D341Med (cell line): ENCODE data around the gene TFDP3.

Experiments used
- DNase-seq: peaks from one replicate; pipeline ENCODE4 v3.0.0; 2012; ENCODE audit warnings: low spot score

TFDP3 gene, protein sequence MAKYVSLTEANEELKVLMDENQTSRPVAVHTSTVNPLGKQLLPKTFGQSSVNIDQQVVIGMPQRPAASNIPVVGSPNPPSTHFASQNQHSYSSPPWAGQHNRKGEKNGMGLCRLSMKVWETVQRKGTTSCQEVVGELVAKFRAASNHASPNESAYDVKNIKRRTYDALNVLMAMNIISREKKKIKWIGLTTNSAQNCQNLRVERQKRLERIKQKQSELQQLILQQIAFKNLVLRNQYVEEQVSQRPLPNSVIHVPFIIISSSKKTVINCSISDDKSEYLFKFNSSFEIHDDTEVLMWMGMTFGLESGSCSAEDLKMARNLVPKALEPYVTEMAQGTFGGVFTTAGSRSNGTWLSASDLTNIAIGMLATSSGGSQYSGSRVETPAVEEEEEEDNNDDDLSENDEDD

DNA sequence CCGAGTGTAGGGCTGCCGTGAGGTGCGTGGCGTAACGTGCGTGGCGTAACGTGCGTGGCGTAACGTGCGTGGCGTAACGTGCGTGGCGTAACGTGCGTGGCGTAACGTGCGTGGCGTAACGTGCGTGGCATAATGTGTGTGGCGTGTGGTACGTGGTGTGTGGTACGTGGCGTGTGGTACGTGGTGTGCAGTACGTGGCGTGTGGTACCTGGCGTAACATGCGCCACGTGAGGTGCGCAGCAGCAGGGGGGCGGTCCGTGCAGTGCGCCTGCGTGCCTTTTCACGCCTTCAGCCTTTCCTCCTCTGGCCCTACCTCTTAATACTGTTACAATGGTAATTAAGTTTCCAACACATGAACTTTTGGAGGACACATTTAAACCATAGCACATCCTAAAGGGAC is at the start of gene TFDP3:
TSS of gene TFDP3 (minus strand) at position 26 of the 400 bp plus-strand sequence. CDS start 95 bp downstream, outside the sequence.
- no peak for DNase-seq

DNA sequence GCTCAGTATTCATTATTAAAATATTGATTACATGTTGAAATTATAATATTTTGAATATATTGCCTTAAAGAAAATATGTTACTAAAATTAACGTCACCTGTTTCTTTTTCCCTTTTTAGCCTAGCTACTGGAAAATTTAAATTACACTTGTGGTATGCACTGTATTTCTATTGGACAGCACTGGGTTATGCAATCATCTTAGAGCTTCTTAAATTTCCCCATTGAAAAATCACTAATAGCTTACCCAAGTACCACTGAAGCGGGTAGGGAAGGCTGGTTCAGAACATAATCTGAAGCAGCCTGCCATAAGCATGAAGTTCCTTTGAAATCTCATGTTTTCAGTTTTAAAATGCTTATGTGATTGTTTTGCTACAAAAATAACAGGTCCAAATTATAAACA is 49.5 kb upstream of the TFDP3 start:
- DNase-seq = no peak

DNA sequence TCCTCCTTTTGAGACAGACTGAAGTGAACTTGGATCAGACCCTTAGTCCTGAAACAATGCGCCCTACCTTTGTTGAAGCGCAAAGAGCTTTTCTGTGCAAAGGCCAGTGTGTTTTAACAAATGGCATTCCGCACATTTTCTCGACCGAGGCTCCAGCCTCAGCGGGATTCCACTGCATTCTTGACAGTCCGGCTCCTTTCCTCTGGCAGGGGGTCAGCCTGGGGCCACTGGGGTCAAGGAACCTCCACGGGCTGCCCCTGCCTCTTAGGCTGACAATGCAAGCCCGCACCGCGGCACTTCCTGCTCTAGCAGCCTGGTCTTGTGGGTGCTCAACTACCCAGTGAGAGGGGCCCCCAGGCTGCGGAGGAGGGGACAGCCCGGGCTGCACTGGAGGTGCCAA is 47.2 kb upstream of the TFDP3 start:
- no peak for DNase-seq

DNA sequence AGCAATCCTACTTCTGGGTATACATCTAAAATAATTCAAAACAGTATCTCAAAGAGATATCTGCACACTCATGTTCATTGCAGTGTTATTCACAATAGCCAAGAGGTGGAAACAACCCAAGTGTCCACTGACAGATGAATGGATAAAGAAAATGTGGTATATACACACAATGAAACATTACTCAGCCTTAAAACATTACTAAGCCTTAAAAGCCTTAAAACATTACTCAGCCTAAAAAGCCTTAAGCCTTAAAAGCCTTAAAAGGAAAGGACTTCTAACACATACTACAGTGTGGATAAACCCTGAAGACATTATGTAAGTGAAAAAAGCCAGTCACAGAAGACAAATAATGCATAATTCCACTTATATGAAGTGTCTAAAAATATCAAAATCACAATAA is 40.3 kb upstream of the TFDP3 start:
- no peak for DNase-seq

DNA sequence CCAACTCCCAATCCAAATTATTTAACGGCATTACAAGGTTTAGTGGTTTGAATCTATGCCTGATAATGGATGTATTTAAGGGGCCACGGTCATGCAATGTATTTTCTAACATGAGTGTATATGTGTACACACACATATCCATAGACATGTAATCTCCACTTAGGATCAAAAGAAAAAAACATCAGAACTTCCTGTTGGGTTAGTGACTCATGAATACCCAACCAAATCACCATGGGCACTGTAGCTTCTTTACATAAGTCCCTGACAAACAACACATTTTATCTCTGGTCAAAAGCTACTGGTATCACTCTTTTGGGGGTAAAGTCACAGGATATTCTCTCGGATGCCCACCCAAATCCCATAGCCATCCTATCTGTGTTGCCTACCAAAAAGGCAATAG is 36.5 kb upstream of the TFDP3 start:
- no peak for DNase-seq

DNA sequence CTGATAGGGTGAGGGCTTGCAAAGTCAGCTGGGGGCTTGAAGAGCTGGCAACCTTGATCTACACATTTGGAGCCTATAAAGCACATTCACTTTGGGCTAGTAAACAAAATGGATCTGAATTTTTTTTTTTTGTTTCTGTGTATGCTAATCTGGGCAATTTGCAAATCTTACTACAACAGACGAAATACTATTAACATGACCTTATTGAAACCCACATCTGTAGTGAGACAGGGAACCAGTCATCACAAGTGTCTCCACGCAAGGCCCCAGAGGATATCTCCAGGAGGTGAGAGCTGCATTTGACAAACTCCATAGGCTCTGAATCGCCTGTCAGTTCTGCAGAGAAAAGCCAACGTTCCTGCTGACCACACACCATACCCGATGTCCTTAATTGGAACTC is 33.0 kb upstream of the TFDP3 start:
- DNase-seq = no peak

DNA sequence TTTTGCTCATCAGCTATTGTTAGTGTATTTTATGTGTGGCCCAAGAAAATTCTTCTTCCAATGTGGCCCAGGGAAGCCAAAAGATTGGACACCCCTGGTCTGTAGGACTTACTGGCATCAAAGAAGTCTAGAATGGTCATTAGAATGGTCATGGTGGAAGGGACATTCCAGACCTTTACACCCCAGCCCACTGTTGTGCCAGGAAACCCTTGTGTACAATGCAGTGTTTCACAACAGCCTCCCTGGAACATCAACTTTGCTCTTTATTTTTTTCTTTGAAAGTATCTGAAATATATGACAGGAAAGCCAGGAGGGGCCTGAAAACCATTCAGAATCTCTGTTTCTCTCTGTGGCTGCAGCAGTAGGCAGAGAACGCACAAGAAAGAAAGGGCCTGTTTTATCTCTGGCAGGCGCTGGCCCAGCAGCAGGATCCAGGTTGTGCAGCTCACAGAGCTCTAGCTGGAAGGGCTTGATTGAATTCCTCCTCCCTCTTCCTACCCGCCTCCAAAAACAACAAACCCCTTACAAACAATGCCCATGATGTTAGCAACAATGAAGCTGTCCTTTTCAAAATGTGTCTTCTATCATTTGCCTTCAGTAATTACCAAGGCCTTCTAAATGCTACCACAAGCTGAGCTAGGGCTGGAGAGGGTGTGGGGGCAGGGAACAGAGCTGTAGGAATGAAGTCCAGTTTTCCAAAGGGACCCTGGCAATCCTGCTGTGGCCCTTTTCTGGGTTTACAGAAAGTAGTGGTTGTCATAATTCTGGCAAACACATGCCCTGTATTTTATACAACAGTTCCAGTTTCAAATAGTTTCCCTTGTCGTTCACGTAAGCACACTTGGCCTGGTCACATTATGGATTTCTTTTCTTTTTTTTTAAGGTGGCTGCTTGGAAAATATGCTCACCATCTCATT is 32.3 kb upstream of the TFDP3 start:
- no peak for DNase-seq

DNA sequence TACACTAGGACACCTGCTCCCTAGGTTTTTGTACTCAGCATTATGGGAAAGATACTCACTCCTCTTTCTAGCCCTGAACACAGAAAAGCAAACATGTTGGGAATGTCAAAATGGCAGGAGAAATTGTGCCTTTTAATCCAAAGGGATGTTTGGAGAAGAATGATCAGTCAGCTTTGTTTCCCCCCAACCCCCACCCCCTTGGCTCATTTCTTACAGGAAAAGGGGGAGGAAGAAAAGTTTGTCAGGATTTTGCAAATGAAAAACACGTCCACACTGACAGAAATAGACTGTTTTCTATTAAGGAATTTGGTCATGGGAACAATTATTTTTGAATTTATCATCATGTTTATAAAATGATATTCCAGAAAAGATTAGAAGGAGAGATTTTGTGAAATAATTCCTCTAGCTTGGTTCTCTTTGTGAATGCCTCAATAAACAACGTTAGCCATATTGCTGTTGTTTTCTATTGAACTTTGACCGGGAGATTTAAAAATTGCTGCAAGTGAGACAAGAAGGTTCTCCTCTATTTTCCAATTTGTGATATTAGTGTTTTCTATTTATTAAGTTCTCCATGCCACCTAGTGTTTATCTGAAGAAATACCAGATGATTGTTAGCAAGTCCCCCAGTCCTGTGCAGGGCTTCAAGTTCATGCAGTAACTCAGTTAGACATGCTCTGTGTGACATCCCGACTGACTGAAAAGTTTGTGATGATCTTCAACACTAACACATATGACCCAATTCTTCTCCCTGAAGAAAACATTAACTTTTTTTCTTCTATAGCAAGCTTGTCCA is 31.3 kb upstream of the TFDP3 start:
- no peak for DNase-seq

DNA sequence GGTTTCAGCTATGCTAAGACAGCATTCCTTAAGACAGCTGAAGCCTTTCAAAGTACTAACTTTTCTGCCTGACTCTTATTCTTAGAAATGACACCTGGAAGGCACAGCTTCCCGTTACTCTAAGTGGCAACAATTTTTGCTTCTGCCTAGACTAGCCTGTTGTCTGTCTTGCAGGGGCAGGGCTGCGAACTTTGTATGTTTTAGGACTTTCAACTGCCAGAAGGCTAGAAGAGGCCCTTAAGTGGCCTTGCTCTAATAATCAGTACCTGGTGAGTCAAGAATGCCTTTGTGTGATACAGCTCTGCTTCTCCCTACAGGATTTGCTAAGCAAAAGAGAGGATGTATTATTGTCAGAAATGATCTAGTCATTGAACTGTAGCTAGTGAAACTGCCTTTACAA is 30.0 kb upstream of the TFDP3 start:
- no peak for DNase-seq

DNA sequence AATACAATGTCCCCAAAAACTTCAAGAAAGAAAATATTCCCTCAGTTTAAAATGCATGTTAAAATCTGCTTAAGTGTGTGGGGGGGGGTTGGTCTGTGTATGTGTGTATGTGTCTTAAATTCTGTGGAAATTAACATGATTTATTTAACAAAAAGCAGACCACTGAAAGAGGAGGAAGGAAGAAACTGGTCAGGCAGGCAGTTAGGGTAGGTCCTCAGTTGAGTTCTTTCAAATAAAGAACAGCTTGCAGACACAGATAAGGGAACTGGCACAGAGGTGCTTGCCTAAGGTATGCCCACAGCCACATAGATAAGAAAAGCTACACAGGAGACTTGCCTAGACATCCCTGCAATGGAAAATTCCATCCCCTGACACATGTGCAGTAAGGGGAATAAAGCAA is 28.8 kb upstream of the TFDP3 start:
- no peak for DNase-seq

DNA sequence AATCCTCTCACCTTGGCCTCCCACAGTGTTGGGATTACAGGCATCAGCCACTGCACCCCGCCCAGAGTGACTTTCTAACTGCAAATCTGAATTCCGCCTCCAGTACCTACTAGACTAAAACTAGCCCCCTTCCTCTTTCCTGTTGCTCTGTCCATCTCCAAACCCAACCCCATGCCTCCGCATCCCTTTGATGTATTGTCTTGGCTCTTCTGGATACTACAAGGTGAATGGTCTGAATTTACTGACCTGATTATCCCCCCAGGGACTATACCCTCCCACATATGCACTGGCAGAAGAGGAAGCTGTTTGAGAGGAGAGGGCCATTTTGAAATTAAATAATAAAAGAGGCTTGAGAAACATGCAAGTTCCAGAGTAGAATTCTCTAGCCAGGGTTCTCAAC is 17.7 kb upstream of the TFDP3 start:
- no peak for DNase-seq

DNA sequence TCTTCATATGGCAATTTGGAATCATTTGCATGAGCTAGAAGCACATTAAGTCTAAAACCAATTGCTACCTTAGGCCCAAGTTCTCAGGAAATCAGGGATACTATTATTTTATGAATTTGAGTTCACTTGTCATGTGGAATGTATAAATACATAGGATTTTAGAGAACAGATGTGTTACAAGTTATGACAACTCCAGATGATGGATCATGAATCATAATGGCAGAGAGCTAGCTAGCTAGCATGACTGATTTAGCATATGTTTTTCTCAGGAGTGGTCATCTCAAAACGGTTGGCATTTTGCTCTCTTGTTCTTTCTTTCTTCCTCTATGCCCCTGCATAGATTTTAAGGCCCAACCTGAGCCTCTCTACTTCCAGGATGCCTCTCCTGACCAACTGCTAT is 14.2 kb upstream of the TFDP3 start:
- DNase-seq = no peak

DNA sequence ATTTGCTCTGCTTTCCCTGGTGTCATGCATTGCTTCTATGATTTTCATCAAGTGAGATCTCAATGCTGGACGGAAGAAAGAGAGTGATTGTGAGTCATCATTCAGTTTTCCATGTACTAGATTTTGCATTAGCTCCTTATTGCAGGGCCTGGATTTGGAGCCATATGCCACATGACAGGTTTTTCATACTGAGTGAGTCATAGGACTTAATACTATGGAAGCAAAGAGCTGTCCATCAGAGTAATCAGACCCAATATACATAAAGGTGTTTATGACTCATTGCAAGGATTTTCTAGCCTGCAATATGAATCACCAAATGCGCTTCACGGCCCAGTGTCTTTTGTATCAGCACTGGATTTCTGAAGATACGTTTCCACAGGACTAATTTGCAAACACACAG is 11.2 kb upstream of the TFDP3 start:
- DNase-seq = no peak

DNA sequence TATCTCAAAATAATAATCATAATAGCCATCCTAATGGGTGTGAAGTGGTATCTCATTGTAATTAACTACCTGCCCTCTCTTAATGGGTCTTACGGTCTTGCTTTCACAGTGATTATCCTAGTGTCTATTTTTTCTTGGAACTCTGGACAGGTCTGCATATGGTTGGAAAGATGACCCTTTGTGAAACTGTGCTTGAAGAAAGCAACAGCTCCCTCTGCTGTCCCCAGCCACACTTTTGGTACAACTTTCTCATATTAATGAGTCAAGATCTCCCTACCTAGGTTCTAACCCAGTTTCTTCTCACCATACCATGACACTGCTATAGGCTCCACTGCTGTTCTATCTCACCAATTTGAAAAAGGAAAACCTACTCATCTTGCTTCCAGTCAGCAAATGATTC is 2.4 kb downstream of the TFDP3 start:
- DNase-seq = no peak

DNA sequence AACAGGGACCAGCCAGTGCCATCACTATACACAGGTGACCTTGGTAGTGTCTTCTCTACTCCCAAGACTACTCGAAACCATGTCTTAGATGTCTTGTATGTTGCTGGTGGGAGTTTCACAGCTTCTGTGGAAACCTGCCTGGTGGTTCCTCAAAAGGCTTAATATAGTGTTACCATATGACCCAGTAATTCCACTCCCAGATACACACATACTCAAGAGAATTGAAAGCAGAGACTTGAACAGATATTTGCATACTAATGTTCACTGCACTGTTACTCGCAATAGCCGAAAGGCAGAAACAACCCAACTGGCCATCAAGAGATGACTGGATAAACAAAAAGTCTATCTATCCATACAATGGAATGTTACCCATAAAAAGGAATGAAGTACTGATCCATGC is 3.1 kb downstream of the TFDP3 start:
- DNase-seq = no peak

DNA sequence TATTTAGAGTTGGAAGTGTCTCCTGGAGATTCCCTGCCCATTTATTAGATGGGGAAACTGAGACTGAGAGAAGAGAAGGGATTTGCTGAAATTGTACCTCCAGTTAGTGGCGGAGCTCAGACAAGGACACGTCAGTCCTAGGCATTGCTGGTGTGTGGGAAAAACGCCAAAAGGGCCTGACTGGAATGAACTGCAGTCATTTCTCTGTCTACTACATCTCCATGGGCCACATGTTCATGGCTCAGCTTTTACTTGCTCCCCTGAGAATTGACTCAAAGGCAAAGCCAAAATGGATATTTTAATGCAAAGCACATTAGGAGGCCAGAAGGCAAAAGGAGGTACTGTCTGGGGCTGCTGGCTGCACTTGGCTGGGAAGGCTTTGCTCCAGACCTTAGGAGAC is 3.9 kb downstream of the TFDP3 start:
- no peak for DNase-seq

DNA sequence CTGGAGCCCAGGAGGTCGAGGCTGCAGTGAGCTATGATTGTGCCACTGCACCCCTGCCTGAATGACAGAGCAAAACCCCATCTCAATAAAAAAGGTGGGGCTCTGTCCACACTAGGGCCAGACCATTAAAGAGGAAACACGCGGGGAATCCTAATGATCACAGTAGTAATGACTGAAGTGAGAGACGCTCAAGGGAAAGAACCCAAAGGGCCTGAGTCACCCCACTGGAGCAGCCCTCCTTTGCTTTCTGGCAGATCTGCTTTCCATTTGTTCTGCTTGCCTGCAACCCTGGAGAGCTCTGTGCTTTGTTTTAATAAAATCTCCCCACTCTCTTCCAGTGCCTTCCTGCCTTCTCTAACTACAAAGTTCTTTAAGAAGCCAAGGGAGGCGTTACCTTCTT is 5.0 kb downstream of the TFDP3 start:
- DNase-seq = no peak

DNA sequence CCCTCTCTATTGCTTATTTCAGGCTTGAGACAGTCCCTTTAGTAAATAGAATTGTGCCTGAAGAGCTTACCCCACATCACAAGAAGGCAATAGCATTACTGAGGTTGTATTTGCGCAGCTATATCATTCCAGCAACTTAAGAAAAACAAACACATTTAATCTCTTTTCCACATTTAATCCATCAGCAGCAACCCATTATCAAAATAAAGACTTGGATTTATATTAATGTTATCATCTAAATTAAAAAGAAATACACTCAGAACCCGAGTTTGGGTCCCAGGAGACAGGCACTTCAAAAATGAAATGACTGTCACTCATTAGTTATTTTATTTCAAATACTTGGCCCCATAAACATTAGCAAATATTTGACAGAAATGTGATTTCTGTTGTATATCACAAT is 10.4 kb downstream of the TFDP3 start:
- no peak for DNase-seq

DNA sequence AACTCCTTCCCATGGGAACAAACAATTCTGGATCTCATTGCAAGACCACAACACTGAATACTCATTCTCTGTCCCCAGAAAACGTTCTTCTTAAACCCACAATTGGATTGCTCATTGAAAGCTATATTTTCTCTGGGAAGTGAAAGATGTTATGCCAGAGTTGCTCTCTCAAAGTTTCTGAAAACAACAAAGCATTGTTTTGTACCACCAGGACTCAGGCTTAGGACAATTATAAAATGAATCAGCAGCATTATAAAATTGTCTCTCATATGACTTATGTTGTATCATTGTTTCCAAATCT is 26.5 kb downstream of the TFDP3 start:
- DNase-seq = no peak

DNA sequence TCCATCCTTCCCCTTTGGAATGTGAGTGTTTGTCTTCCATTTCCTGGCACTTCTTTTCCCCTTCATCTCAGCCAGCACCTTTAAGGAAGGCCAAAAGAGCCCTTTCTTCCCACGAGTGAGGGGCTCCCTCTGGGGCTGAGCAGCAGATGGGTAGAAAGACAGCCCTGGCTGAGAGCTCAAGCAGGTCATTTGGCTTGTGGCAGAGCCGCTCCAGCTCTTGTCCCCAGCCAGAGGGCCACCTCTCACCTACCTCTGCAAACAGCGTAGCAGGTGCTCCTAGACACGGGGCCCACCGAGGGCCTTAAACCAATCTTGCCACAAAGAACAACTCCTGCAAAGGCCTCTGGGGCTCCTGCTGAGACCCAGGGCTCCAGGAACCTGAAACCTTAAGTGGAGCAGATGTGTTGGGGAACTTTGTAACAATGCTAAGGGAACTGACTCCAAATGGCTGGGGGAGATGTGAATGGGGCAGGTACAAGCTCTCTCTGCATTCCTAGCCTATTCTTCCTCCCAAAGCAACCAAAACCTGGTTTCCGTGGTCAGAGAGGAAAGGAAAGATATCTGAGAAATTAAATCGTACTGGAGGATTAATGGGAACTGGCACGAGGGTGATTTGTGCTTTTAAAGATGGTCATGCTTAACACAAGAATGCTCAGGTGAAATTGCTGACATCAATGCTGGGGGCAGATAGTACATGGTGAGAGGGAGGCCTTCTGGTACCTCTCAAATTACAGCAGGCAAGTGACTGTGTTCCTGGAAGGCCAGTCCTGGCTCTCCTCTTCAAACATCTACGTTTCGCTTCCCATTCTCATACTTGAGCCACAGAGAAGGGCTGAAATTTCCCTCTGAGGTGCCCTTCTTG is 27.0 kb downstream of the TFDP3 start:
- no peak for DNase-seq

DNA sequence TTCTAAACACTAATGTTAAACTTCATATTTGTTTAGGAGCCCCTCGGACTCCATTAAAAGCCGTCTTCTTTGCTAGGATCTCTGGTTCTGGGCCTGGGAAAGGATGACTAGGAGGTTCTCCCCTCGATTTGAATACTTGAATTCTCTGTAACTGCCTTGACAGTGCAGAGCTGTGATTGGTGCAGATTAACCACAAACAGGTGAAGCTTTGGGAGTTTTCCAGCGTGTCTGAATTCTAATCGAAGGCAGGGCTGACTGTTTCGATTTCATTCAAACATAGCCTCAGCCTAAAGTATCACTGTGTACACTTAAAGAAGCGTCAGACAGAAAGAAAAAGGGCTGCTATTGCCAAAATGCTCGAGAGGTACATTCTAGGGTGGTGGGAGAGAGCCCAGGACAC is 29.0 kb downstream of the TFDP3 start:
- no peak for DNase-seq

DNA sequence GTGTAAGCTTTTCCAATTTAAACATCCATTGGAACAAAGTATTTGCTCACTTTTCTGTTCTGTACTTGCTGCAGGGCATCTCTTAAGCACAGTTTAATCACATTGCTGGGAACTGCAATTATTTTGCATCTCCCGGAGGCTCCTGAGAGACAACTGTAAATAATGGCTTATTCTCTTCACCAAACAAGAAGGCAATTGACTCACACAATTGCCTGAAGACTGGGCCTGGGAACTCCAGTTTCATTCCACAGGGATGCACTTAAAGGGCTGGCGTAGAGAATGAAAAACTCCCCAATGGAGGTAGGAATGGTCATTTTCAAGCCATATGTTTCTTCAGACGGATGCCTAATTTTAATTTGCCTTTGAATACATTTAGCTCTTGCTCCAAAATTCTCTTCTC is 29.5 kb downstream of the TFDP3 start:
- DNase-seq = no peak
